BLaER1 treated with 17β-estradiol and CSF1 and Interleukin-3, amounts not matched to agents 10 nM and 100 nM (cell line): Measurements from ENCODE around the gene PRDX6.
"Not testable (repeated sequence)": the region's sequence is repeated elsewhere in the genome, so short reads cannot be mapped to it uniquely, and the experiment has no call there.

Source experiments
- H3K27ac ChIP-seq, 11 experiments: shearing (Covaris generic); formaldehyde crosslinking; 2 replicates each; pipeline ENCODE4 v1.8.1; 2022
- H3K27me3 ChIP-seq, 11 experiments: shearing (Covaris generic); formaldehyde crosslinking; 2 replicates each; pipeline ENCODE4 v1.8.1; 2022
- H3K36me3 ChIP-seq, 11 experiments: shearing (Covaris generic); formaldehyde crosslinking; 2 replicates each; pipeline ENCODE4 v1.8.1; 2022
- H3K4me1 ChIP-seq, 10 experiments: shearing (Covaris generic); formaldehyde crosslinking; 2 replicates each; pipeline ENCODE4 v1.8.1; 2022
- H3K4me2 ChIP-seq, 11 experiments: shearing (Covaris generic); formaldehyde crosslinking; 2 replicates each; pipeline ENCODE4 v1.8.1; 2022
- H3K4me3 ChIP-seq, 10 experiments: shearing (Covaris generic); formaldehyde crosslinking; 2 replicates each; pipeline ENCODE4 v1.8.1; 2022
- H3K9ac ChIP-seq, 11 experiments: shearing (Covaris generic); formaldehyde crosslinking; 2 replicates each; pipeline ENCODE4 v1.8.1; 2022
- H3K9me3 ChIP-seq, 11 experiments: shearing (Covaris generic); formaldehyde crosslinking; replicated peaks in 1 of 11; 2 replicates each; pipeline ENCODE4 v1.8.1; 2022
- H4K20me1 ChIP-seq, 11 experiments: shearing (Covaris generic); formaldehyde crosslinking; 2 replicates each; pipeline ENCODE4 v1.8.1; 2022
- Cebpa-rat ChIP-seq, 11 experiments: shearing (Covaris generic); IDR thresholded peaks; 2 replicates each; pipeline ENCODE4 v1.8.1; 2022

Gene PRDX6

DNA sequence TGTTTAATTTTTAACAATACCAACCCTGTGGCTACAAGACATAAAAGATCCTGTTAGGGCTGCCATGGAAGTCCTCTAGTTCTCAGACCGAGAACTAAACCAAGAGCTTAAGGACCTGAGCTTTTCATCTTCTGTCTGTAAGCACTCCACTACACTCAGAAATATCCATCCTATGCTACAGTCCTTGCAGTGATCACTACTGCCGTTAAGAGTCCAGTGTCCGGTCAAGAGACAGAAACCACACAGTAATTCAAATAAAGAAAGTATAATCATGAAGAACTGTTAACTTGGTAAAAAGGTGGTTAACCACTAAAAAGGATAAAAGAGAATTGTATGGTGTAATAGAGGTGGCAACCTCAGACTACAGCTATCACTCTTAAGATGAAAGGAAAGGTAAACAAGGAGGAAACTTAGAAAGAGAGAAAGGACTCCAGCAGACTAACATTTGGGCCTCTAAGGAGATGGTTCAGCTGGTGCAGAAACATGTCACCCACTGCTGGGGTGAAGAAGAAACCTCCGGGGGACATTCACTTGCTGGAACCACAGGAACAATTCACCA lies 22.1 kb upstream of the PRDX6 start:
- no peak overlapping the region for H3K4me2 ChIP-seq
- peaks cover 3 to 27% (median 10%) of the 10 kb centered on the region in 11 experiments; a peak in 20 of 22 replicates for H3K36me3 ChIP-seq
- no peaks in the 10 kb centered on the region for H4K20me1 ChIP-seq
- H3K27ac ChIP-seq: no peak overlapping the region
- no peaks in the 10 kb centered on the region; a peak in 1 of 22 replicates for H3K9me3 ChIP-seq
- peaks cover 0 to 6% (median 6%) of the 10 kb centered on the region in 10 experiments; a peak in 11 of 20 replicates for H3K4me1 ChIP-seq
- no peak for TF ChIP-seq Cebpa-rat (IDR thresholded peaks at IDR 0.05)
- H3K27me3 ChIP-seq: no peaks in the 10 kb centered on the region
- no peak overlapping the region for H3K9ac ChIP-seq
- H3K4me3 ChIP-seq: no peak overlapping the region

GRCh38 chr1:173459885-173460284 lies 17.2 kb upstream of the PRDX6 start:
- peak overlapping the region in 6 of 11 experiments; percentile 3 to 47 (median 15); a peak in 4 of 22 replicates for H3K4me2 ChIP-seq
- H3K4me1 ChIP-seq: peaks cover 0 to 8% (median 6%) of the 10 kb centered on the region in 10 experiments; a peak in 11 of 20 replicates
- H3K27ac ChIP-seq: no peak overlapping the region
- H3K9ac ChIP-seq: no peak overlapping the region
- H3K27me3 ChIP-seq: no peaks in the 10 kb centered on the region
- peaks cover 16 to 44% (median 31%) of the 10 kb centered on the region in 11 experiments; a peak in 21 of 22 replicates for H3K9me3 ChIP-seq
- H3K36me3 ChIP-seq: peaks cover 27 to 50% (median 33%) of the 10 kb centered on the region in 11 experiments
- H4K20me1 ChIP-seq: no peaks in the 10 kb centered on the region
- no peak overlapping the region for H3K4me3 ChIP-seq
- no peak for TF ChIP-seq Cebpa-rat (IDR thresholded peaks at IDR 0.05)

DNA sequence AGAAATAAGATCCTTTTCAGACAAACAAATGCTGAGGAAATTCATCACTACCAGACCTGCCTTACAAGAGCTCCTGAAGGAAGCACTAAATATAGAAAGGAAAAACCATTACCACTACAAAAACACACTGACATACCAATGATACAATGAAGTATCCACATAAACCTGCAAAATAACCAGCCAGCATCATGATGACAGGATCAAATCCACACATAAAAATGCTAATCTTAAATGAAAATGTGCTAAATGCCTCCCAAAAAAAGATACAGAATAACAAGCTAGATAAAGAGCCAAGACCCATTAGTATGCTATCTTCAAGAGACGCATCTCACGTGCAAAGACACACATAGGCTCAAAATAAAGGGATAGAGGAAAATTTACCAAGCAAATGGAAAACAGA lies 14.5 kb upstream of the PRDX6 start:
- peaks cover 28 to 45% (median 32%) of the 10 kb centered on the region in 11 experiments for H3K36me3 ChIP-seq
- H3K27me3 ChIP-seq, H3K9ac ChIP-seq, H3K4me1 ChIP-seq, H3K4me3 ChIP-seq, H4K20me1 ChIP-seq, H3K27ac ChIP-seq, H3K4me2 ChIP-seq: not testable (repeated sequence)
- peaks cover 38 to 72% (median 58%) of the 10 kb centered on the region in 11 experiments for H3K9me3 ChIP-seq

DNA sequence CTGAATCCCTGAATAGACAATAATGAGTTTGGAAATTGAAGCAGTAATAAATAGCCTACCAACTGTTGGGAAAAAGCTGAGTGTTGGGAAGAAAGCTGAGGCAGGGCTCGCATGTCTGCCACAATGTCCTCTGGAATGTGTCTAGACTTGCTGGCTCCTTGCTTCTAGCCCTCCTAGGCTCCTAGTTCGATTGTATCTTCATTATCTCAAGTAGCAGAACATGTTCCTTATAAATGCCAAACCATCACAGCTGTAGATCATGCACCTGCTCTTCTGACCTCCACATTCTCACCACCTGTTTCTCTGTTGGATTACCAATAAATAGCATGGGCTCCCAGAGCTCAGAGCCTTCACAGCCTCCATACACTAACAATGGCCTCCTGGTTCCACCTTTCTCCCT lies 12.9 kb upstream of the PRDX6 start:
- not testable (repeated sequence) for H3K4me3 ChIP-seq, H3K9ac ChIP-seq, H3K4me1 ChIP-seq, H3K27me3 ChIP-seq, H3K27ac ChIP-seq, H4K20me1 ChIP-seq, H3K4me2 ChIP-seq
- peaks cover 28 to 57% (median 36%) of the 10 kb centered on the region in 11 experiments for H3K36me3 ChIP-seq
- peaks cover 47 to 87% (median 73%) of the 10 kb centered on the region in 11 experiments for H3K9me3 ChIP-seq

DNA sequence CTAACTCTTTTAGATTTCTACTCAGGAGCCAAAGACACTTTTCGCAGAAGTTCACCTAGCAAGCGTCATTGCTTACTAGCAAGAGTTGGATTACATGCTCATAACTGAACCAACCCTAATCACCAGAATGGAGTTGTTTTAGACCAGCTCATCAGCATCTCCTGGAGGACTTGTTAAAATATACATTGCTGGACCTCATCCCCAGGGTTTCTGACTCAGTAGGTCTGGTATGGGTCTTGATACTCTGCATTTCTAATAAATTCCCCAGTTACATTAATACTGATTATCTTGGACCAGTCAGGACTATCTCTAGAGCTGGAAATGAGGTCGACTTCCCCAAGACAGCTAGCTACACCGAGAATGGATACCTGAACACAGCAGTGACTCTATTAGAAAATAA lies 9.7 kb upstream of the PRDX6 start:
- Histone ChIP-seq H3K4me1 (no peaks in the 10 kb centered on the region), H3K9ac (no peak overlapping the region), H3K36me3 (peaks cover 8 to 53% (median 31%) of the 10 kb centered on the region in 11 experiments; a peak in 21 of 22 replicates), H3K4me3 (no peak overlapping the region), H4K20me1 (no peaks in the 10 kb centered on the region), H3K27ac (no peak overlapping the region), H3K4me2 (no peak overlapping the region), H3K27me3 (no peaks in the 10 kb centered on the region), H3K9me3 (peaks cover 74 to 99% (median 93%) of the 10 kb centered on the region in 11 experiments)
- no peak for TF ChIP-seq Cebpa-rat (IDR thresholded peaks at IDR 0.05)

- no peak for TF ChIP-seq Cebpa-rat (IDR thresholded peaks at IDR 0.05)
- Histone ChIP-seq H3K9me3 (peaks cover 63 to 81% (median 75%) of the 10 kb centered on the region in 11 experiments), H3K4me3 (no peak overlapping the region), H4K20me1 (no peaks in the 10 kb centered on the region), H3K27ac (no peak overlapping the region), H3K36me3 (peaks cover 8 to 50% (median 31%) of the 10 kb centered on the region in 11 experiments; a peak in 21 of 22 replicates), H3K27me3 (no peaks in the 10 kb centered on the region), H3K9ac (no peak overlapping the region), H3K4me1 (peaks cover 0 to 16% (median 0%) of the 10 kb centered on the region in 10 experiments; a peak in 8 of 20 replicates), H3K4me2 (no peak overlapping the region)
Measured at GRCh38 chr1:173469656-173470055, 7.5 kb upstream of the PRDX6 start.

GRCh38 chr1:173470608-173471007 lies 6.5 kb upstream of the PRDX6 start:
- Histone ChIP-seq H3K4me3 (peak overlapping the region in 3 of 10 experiments; percentile 6 to 22 (median 17); a peak in 2 of 20 replicates), H3K4me2 (no peak overlapping the region), H4K20me1 (no peaks in the 10 kb centered on the region), H3K36me3 (peaks cover 8 to 50% (median 31%) of the 10 kb centered on the region in 11 experiments; a peak in 21 of 22 replicates), H3K9ac (no peak overlapping the region), H3K4me1 (peaks cover 3 to 26% (median 9%) of the 10 kb centered on the region in 10 experiments), H3K27me3 (no peaks in the 10 kb centered on the region), H3K27ac (no peak overlapping the region), H3K9me3 (peaks cover 59 to 72% (median 67%) of the 10 kb centered on the region in 11 experiments)
- no peak for TF ChIP-seq Cebpa-rat (IDR thresholded peaks at IDR 0.05)

- Histone ChIP-seq H3K27ac (no peak overlapping the region), H3K4me2 (peak overlapping the region in 3 of 11 experiments; percentile 28 to 94 (median 30); a peak in 4 of 22 replicates), H3K4me3 (no peak overlapping the region), H3K4me1 (peaks cover 19 to 39% (median 23%) of the 10 kb centered on the region in 10 experiments), H3K36me3 (peaks cover 8 to 39% (median 27%) of the 10 kb centered on the region in 11 experiments; a peak in 20 of 22 replicates), H3K9me3 (peaks cover 37 to 42% (median 41%) of the 10 kb centered on the region in 11 experiments), H4K20me1 (peaks cover 1 to 13% (median 10%) of the 10 kb centered on the region in 11 experiments; a peak in 15 of 22 replicates), H3K27me3 (no peaks in the 10 kb centered on the region), H3K9ac (no peak overlapping the region)
- TF ChIP-seq Cebpa-rat (IDR thresholded peaks at IDR 0.05): no peak
Measured at GRCh38 chr1:173473599-173474011, 3.5 kb upstream of the PRDX6 start.

DNA sequence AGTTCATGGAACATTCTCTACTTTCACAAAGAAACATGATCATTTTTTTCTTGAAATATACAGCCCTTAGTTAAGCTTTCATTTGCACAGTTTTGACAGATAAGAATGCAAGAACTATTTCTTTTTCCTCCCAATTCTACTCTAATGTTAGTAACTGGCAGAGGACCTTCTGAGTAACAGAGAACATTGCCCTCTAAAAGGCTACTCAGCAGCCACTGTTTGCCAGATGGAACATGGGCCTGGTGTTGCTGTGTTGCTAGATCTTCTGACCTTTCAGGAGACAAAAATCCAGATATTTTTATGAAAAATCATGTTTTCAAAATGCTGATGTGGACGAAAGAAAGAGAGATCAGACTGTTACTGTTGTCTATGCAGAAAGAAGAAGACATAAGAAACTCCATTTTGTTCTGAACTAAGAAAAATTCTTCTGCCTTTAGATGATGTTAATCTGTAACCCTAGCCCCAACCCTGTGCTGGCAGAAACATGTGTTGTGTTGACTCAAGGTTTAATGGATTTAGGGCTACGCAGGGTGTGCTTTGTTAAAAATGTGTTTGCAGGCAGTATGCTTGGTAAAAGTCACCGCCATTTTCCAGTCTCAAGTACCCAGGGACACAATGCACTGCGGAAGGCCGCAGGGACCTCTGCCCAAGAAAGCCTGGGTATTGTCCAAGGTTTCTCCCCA lies 2.9 kb upstream of the PRDX6 start:
- Histone ChIP-seq H3K36me3 (peaks cover 8 to 33% (median 29%) of the 10 kb centered on the region in 11 experiments; a peak in 20 of 22 replicates), H4K20me1 (peaks cover 5 to 19% (median 13%) of the 10 kb centered on the region in 11 experiments; a peak in 15 of 22 replicates), H3K4me1 (peaks cover 26 to 45% (median 30%) of the 10 kb centered on the region in 10 experiments), H3K4me3 (no peak overlapping the region), H3K27me3 (no peaks in the 10 kb centered on the region), H3K9me3 (peaks cover 30 to 35% (median 34%) of the 10 kb centered on the region in 11 experiments), H3K27ac (no peak overlapping the region), H3K9ac (no peak overlapping the region; a peak in 1 of 22 replicates), H3K4me2 (peak overlapping the region in 4 of 11 experiments; percentile 30 to 94 (median 90); a peak in 7 of 22 replicates)
- no peak for TF ChIP-seq Cebpa-rat (IDR thresholded peaks at IDR 0.05)

DNA sequence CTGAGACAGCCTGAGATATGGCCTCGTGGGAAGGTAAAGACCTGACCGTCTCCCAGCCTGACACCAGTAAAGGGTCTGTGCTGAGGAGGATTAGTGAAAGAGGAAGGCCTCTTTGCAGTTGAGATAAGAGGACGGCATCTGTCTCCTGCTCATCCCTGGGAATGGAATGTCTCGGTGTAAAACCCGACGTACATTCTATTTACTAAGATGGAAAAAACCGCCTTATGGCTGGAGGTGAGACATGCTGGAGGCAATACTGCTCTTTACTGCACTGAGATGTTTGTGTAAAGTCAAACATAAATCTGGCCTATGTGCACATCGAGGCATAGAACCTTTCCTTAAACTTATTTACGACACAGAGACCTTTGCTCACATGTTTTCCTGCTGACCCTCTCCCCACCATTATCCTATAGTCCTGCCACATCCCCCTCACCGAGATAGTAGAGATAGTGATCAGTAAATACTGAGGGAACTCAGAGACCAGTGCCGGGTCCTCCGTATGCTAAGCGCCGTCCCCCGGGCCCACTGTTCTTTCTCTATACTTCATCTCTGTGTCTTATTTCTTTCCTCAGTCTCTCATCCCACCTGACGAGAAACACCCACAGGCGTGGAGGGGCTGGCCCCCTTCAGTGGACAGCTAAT lies 2.2 kb upstream of the PRDX6 start:
- H3K4me3 ChIP-seq: peak overlapping the region in 1 of 10 experiments; percentile 6; a peak in 2 of 20 replicates
- peaks cover 6 to 26% (median 19%) of the 10 kb centered on the region in 11 experiments; a peak in 15 of 22 replicates for H4K20me1 ChIP-seq
- H3K36me3 ChIP-seq: peaks cover 13 to 36% (median 27%) of the 10 kb centered on the region in 11 experiments; a peak in 21 of 22 replicates
- not testable (repeated sequence) for H3K27me3 ChIP-seq
- H3K27ac ChIP-seq: peak overlapping the region in 3 of 11 experiments; percentile 35 to 98 (median 95); a peak in 3 of 22 replicates
- H3K4me1 ChIP-seq: peaks cover 32 to 52% (median 36%) of the 10 kb centered on the region in 10 experiments
- peaks cover 24 to 29% (median 28%) of the 10 kb centered on the region in 11 experiments for H3K9me3 ChIP-seq
- H3K4me2 ChIP-seq: peak overlapping the region in 10 of 11 experiments; percentile 70 to 94 (median 88); a peak in 14 of 22 replicates
- peak overlapping the region in 3 of 11 experiments; percentile 7 to 85 (median 29); a peak in 2 of 22 replicates for H3K9ac ChIP-seq
